ENCODE measurements around the gene NAA10.

The NAA10 gene

DNA sequence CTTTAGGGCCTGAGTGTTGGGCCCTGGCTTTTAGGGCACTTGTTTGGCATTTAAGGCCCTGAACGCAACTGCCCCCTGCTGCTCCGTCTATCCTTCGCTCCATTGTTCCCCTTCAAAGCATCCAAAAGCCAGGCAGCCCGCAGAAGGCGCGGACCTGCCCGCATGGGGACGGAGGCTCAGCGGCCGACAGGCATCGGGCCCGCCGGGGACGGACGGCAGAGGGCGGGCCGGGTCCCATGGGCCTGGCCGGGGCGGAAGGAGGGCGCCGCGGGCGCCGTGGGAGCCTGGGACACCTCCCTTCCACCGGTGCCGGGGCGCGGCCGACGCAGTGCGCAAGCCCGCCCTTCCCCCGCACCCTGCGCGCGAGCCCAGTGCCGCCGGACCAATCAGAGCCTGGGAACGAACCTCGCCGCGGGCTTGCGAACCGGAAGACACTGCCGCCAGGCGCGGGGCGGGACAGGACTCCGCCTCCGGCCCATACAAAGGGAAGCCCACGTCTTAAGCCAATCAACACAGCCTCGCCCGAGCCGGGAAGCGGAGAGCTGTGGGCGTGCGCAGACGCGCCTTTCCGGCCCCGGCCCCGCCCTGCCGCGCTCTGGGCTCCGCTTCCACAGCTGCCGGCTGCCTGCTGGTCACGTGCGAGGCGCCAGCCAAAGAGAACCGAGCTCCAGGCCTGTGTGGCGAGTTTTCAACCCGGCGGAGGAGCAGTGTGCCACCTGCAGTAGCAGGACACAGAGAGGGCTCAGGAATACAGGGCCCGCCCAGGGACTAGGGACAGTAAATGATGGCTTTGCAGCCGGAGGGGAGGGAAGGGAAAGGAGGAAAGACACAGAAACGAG is 6.7 kb downstream of the NAA10 start:
- DNase-seq (ENCODE audit: low read depth in 2 of 2): peak; percentile 78 to 79

- DNase-seq (ENCODE audit: low read depth in 2 of 2): no peak
Observed at GRCh38 chrX:153927672-153927921, 7.2 kb downstream of the NAA10 start.

DNA sequence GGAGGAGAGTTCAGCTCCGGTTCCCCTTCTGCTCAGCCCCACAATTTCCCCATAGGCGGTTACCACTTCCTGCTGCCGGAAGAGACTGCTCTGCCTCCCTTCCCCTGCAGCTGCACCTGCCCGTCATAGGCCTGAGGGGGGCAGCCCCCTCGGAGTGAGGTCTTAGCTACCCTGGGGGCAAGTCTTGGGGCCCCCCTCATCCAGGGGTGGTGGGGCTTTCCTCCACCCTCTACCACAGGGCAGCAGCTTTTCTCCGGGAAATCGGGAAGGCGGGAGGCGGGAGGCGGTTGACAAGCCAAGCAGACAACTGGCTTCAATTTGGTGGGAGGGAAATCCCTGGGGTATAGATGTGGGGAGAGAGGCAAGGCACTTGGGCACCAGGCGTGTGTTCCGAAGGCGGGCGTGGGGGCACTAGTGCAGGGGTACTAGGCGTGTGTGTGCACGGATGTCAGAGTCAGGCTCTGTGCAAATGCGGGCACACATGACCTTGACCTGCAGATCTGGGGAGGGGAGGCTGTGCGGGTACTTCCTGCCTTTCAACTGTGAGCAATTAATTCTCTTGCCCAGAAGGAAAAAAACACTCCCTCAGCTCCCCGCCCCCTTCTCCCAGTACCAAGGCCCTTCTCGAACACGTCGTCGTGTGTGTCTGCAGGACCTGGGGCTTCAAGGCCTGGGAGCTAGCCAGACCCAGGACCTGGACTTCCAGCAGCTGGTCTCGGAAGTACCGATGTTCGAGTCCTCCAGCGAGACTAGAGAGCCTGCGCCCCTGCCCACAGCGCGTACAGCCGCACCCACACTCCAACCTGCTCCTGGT is 7.8 kb downstream of the NAA10 start:
- peak; percentile 45 to 57 for DNase-seq (ENCODE audit: low read depth in 2 of 2)

GRCh38 chrX:153926552-153926857 is 8.3 kb downstream of the NAA10 start:
- DNase-seq (ENCODE audit: low read depth in 2 of 2): no peak

DNA sequence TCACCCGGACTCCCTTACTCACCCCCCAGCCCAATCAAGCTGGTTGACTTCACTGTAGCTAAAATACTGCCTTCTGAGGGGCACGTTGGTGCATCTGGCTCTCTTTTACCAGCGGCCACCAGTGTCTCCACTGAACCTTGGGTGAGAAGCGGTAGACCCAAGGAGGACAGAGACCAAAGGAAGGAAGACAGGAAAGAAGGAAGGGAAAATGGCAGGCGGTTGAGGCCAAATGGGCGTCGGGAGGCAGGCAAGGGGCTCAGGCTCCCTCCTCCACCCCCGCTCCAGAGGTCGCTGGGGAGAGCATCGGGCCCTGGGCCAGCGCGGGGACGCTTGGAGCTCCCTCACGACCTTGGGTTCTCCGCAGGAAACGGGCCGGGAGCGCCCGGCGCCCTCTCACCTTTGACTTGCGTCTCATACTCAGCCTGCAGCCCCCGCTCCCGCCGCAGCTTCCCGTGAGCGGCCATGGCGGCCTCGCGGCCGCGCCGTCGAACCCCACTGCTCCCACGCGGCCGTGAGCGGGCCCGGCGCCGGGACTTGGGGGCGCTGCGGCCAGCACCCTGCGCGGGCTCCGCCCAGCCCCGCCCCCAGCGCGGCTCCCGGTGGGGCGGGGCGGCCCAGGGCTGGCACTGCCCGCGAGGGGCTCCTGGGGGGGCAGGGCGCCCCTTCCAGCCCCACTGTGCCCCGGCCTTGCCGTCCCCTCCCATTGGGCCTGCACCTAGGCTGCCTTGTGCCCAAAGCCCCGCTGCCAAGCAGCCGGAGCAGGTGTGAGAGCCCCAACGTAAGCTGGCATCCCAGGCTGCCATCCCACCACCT is 8.9 kb downstream of the NAA10 start, which contains the start of gene ARHGAP4:
TSS of gene ARHGAP4 (minus strand) at position 526 of the 813 bp plus-strand sequence. CDS start at position 464, 62 bp downstream.
- DNase-seq (ENCODE audit: low read depth in 2 of 2): peak in 1 of 2 experiments; percentile 21

GRCh38 chrX:153925387-153925738 is 9.5 kb downstream of the NAA10 start:
- no peak for DNase-seq (ENCODE audit: low read depth in 2 of 2)

DNA sequence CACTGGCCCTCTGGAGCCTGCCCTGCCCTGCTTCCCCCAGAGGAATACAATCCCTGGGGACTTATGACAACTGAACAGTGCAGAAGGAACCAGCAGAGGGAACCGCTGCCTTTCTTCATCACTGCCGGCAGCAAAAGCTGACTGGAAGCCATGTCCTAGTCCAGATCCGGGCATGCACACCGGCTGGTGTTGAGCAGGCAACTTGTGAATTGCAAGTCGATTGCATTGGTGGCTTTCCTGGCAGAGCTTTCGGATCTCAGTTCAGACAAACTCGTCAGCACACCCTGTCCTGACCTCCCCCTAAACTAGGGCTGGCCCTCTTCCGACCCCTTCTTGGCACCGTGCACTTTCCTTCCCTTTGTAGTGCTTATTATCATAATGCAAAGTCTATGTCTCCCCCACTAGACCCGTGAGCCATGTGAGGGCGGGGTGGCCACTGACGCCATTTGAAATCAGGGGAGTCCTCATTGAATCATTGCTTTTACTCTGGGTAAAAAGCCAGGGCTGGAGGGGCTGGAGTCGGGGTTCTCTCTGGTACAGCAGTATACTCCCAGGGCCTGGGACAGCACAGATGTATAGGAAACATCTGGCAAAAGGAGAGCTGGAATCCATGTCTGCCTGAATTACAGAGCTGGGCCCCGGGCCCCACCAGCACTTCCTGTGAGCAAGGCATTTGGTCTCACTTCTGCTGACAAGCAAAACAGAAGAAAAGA is 10.5 kb downstream of the NAA10 start:
- DNase-seq (ENCODE audit: low read depth in 2 of 2): no peak

- DNase-seq (ENCODE audit: low read depth in 2 of 2): no peak
Observed at GRCh38 chrX:153922932-153923857, 11.6 kb downstream of the NAA10 start.

GRCh38 chrX:153921511-153922446 is 13.1 kb downstream of the NAA10 start:
- no peak for DNase-seq (ENCODE audit: low read depth in 2 of 2)

GRCh38 chrX:153921070-153921469 is 13.8 kb downstream of the NAA10 start:
- no peak for DNase-seq (ENCODE audit: low read depth in 2 of 2)

DNA sequence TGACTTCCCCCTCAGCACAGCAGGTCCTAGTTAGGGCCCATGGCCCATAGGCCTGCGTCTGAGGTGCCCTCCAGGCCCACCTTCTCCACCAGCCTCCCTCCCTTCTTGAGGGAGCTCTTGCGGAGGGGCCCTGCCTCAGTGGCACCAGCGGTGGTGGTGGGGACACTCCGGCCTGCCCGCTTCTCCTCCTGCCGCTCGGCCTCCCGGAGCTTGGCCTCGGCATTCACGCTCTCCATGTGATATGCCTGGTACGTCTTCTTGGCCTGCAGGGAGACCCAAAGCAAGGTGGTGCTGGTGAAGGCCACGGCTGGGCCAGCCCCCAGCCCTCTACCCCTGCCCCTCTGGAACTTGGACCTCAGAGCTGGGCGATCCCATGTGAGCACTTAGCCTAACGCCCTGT is 14.3 kb downstream of the NAA10 start:
- no peak for DNase-seq (ENCODE audit: low read depth in 2 of 2)

GRCh38 chrX:153919281-153919680 is 15.6 kb downstream of the NAA10 start:
- no peak for DNase-seq (ENCODE audit: low read depth in 2 of 2)

DNA sequence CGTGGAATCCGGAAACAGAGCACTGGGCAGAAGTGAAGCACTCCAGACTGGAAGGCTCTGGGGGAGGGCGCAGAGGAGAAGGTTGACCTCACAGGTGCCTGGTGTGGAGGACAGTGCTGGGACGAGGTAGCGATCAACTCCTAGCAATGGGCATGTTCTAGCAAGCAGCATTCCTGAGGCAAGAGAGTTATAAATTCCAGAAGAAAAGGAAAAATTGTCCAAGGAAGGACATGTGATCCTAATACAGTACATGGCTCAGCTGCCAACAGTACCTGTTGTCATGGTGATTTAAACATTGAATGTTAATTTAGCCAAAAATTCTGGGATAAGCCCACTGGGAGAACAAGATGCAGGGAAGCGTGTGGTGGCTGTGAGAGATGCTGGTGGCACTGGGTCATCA is 17.0 kb downstream of the NAA10 start:
- no peak for DNase-seq (ENCODE audit: low read depth in 2 of 2)

DNA sequence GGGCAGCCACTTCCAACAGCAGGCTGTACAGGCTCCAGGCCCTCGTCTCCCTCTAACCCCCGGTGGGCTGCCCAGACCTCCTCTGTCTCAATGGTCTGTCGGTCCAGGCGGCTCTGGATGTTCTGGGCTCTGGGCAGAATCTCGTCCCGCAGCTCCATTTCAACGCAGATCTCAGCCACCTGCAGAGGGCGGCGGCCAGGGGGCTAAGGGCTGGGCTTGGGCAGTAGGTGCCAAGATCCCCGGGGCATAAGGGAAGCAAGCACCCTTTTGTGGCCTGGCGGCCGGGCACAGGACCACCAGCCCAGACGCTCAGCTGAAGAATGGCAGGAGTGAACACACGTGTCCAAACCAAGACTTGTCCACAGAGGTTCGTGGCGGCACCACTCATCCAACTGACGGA is 21.1 kb downstream of the NAA10 start:
- DNase-seq (ENCODE audit: low read depth in 2 of 2): no peak

- DNase-seq (ENCODE audit: low read depth in 2 of 2): no peak
Observed at GRCh38 chrX:153913211-153913610, 21.6 kb downstream of the NAA10 start.

DNA sequence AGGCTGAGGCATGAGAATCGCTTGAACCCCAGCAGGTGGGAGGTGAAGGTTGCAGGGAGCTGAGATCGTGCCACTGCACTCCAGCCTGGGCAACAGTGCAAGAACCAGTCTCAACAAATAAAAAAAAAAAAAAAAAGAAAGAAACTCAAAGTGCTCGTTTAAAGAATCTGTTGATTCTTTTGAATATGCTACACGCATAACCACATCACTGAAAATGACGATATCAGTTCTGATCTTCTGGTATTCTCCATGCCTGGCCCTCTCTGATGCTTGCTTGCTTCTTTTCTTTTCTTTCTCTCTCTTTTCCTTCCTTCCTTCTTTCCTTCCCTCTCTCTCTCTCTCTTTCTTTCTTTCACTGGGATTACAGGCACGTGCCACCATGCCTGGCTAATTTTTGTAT is 23.0 kb downstream of the NAA10 start:
- no peak for DNase-seq (ENCODE audit: low read depth in 2 of 2)

DNA sequence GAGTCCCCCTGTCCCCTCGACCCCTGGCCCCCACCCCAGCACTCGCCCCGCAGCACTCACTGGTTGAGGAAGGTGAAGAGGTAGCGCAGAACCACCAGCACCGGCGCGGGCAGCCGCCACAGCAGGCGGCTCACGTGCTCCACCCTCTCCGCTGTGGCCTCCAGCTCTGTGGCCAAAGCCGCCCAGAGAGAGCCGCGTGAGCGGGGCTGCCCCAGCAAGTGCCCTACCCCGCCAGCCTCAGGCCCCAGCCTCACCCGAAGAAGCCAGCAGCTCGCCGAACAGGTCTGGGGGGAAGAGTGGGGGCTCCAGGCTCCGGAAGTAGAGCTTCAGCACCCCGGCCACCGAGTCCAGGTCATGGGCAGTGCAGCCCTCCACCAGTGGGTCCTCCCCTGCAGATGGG is 24.4 kb downstream of the NAA10 start:
- no peak for DNase-seq (ENCODE audit: low read depth in 2 of 2)

GRCh38 chrX:153909980-153910360 is 24.9 kb downstream of the NAA10 start:
- DNase-seq (ENCODE audit: low read depth in 2 of 2): no peak

DNA sequence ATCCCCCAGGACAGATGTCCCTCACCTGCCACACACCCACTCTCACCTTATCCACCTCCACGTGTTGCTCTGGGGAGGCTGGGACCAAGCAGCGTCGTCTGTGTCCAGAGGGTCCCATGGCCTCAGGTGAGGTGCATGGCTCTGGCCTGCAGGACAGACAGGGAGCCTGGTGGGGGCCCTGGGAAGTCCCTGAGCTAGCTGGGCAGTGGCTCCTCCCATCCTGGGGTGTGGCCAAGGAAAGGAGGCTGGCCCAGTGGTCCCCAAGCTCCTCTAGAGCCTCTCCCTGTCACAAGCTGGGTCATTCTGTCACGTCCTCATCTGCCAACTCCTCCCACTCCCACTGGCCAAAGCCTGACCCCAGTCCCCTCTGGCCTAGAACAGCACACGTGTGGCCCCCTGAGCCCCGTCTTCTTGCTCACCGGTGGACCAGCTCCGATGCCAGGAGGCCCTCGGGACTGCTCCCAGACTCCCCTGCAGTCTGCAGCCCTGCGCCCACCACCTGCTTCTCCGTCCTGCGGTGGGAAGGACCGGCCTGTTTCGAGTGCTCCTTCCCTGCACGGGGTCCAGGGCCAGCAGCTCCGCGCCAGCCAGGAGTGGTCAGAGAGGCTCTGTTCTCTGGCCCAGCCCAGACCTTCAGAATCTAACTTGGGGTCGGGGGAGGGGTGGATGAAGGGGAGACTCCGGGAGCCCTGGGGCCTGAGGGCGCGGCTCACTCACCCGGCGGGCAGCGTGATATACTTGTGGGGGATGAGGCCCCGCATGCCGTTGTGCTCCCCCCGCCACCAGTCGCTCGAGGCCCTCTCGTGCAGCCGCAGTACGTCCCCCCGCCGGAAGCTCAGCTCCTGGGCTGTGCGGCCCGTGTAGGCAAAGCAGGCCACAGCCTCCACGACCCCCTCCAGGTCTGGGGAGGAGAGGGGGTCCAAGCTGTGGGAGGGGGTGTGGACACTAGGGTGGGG is 25.5 kb downstream of the NAA10 start:
- DNase-seq (ENCODE audit: low read depth in 2 of 2): no peak
